GM12878 (cell line): ENCODE measurements around the gene TSGA10. TPM values are rescaled to one million over a fixed set of nuclear protein-coding genes. Genes with fewer than 3 reads are reported as not detected.

Source experiments
- ATAC-seq: fragments of 200-7000 bp; cut with Tn5 transposase; 3 replicates; pipeline ENCODE4 v1.9.1; 2020; ENCODE audit warnings: mild to moderate bottlenecking, moderate library complexity
- BruUV-seq: library from RNA; stranded (reverse); fragments of 400-500 nt; replicated peaks from 2 replicates; lab custom pipeline; 2021; lab: Mats Ljungman, UMichigan
- CTCF ChIA-PET: fragments of 300-600 bp; sonication (Branson Sonifier 250); formaldehyde crosslinking; extraction: SDS; loops from one replicate; lab custom pipeline; 2021; ENCODE audit warnings: inconsistent platforms; lab: Yijun Ruan, JAX
- POLR2A ChIA-PET: fragments of 350-600 bp; formaldehyde crosslinking; extraction: SDS; loops from one replicate; lab custom pipeline; 2021; ENCODE audit warnings: inconsistent platforms; lab: Charles Lee
- RAD21 ChIA-PET: fragments of 300-600 bp; sonication (Branson Sonifier 250); formaldehyde crosslinking; loops from one replicate; lab custom pipeline; 2023; ENCODE audit warnings: antibody characterized with exemption; ENCODE audit not compliant: unreplicated experiment; lab: Charles Lee
- SMC1A ChIA-PET: fragments of 300-600 bp; sonication (Branson Sonifier 250); formaldehyde crosslinking; loops from one replicate; lab custom pipeline; 2023; ENCODE audit not compliant: unreplicated experiment, uncharacterized antibody; lab: Charles Lee
- DNase-seq: peaks from one replicate; pipeline ENCODE4 v3.0.0-alpha.2; 2011; ENCODE audit warnings: low read depth, low spot score
- FAIRE-seq: peaks from 3 replicates; lab custom pipeline; 2011; peaks lifted over from hg19 to GRCh38; lab: Jason Lieb, UNC
- H2AFZ ChIP-seq: 2 replicates; pipeline ENCODE4 v1.6.0; 2011; ENCODE audit warnings: low read depth, low read length, control low read depth; ENCODE audit not compliant: control insufficient read depth
- H3K27ac ChIP-seq: 2 replicates; pipeline ENCODE4 v1.5.1; 2011; ENCODE audit warnings: control low read depth; ENCODE audit not compliant: control insufficient read depth, insufficient read depth
- H3K27me3 ChIP-seq, 2 experiments: replicated peaks in 1 of 2; 2 replicates each; pipeline versions ENCODE4 v1.6.0 to v1.6.1; 2011; ENCODE audit warnings: low read length in 1 of 2; ENCODE audit not compliant: control insufficient read depth in 2 of 2, insufficient read depth in 2 of 2
- H3K36me3 ChIP-seq, 2 experiments: 2 replicates each; pipeline ENCODE4 v1.5.1; 2011; ENCODE audit warnings: low read length in 1 of 2; ENCODE audit not compliant: control insufficient read depth in 2 of 2, insufficient read depth in 2 of 2
- H3K4me1 ChIP-seq: 2 replicates; pipeline ENCODE4 v1.6.1; 2011; ENCODE audit warnings: mild to moderate bottlenecking, low read length, moderate library complexity, mixed read lengths; ENCODE audit not compliant: control insufficient read depth, insufficient read depth
- H3K4me2 ChIP-seq: 2 replicates; pipeline ENCODE4 v1.6.0; 2011; ENCODE audit warnings: control low read depth; ENCODE audit not compliant: control insufficient read depth, insufficient read depth
- H3K4me3 ChIP-seq: fragments of 200-600 bp; sonication (generic); 2 replicates; pipeline ENCODE4 v1.5.1; 2016
- H3K79me2 ChIP-seq: 2 replicates; pipeline ENCODE4 v1.6.0; 2011; ENCODE audit warnings: low read length; ENCODE audit not compliant: control insufficient read depth, insufficient read depth
- H3K9ac ChIP-seq: 2 replicates; pipeline ENCODE4 v1.8.0; 2011; ENCODE audit warnings: low read length, control low read depth, mixed read lengths; ENCODE audit not compliant: control insufficient read depth, insufficient read depth
- H3K9me3 ChIP-seq: replicated peaks from 3 replicates; pipeline ENCODE4 v1.5.1; 2011; ENCODE audit warnings: mild to moderate bottlenecking, low read length; ENCODE audit not compliant: control insufficient read depth, insufficient read depth
- H4K20me1 ChIP-seq: 2 replicates; pipeline ENCODE4 v1.6.0; 2011; ENCODE audit not compliant: control insufficient read depth, insufficient read depth
- BRCA1 ChIP-seq: IDR thresholded peaks from 2 replicates; pipeline ENCODE4 v1.6.1; 2011; ENCODE audit warnings: low read depth, low read length, improper control_type of control experiment
- CBX3 ChIP-seq: fragments of 200-600 bp; sonication (generic); IDR thresholded peaks from 2 replicates; pipeline ENCODE4 v1.6.1; 2016; ENCODE audit warnings: low read depth, borderline replicate concordance
- PML ChIP-seq: IDR thresholded peaks from 2 replicates; pipeline ENCODE4 v1.6.1; 2012; ENCODE audit warnings: low read length, inconsistent platforms
- RBBP5 ChIP-seq: fragments of 200-600 bp; sonication (generic); conservative IDR thresholded peaks from 2 replicates; pipeline ENCODE4 v1.6.1; 2016
- RELA ChIP-seq: fragments of 450-650 bp; IDR thresholded peaks from 2 replicates; pipeline ENCODE4 v1.8.0; 2014; ENCODE audit warnings: borderline replicate concordance; ENCODE audit not compliant: partially characterized antibody
- SPI1 ChIP-seq: IDR thresholded peaks from 2 replicates; pipeline ENCODE4 v1.6.1; 2011; ENCODE audit warnings: low read depth, mild to moderate bottlenecking, low read length, moderate library complexity, borderline replicate concordance; ENCODE audit not compliant: insufficient read depth
- WGBS: methylation state at CpG from one replicate; pipeline ENCODE4 v1.1.6; 2016; ENCODE audit warnings: low lambda C conversion rate; ENCODE audit not compliant: insufficient replicate concordance, insufficient coverage; ENCODE audit errors: missing lambda C conversion rate; 5-methylcytosine and 5-hydroxymethylcytosine counted together
- in situ Hi-C: fragments of 300-500 bp; cut with MboI; formaldehyde crosslinking; loops from 9 replicates; pipeline ENCODE4 v1.14.3; 2018; ENCODE audit warnings: mixed read lengths
- intact Hi-C: fragments of 100-400 bp; cut with micrococcal nuclease; formaldehyde crosslinking; loops from one replicate; pipeline ENCODE4 v1.14.2; 2022; ENCODE audit not compliant: unreplicated experiment
- polyA plus RNA-seq, 11 experiments: library from polyadenylated mRNA; depleted of rRNA in 4 of 11; unstranded in 6 of 11; stranded (reverse) in 5 of 11; fragments of >200 nt; fragmentation: Nextera tagmentation in 4 of 11; fragmentation: Illumina TruSeq in 1 of 11; extraction: Ambion mirVana in 4 of 11; extraction: Trizol in 1 of 11; gene quantifications; 1 replicate in 1 of 11; 2 replicates in 10 of 11; pipeline versions ENCODE4 v1.2.1 to v1.2.3, GENCODE V29; 2011 to 2016; ENCODE audit warnings: inconsistent platforms in 2 of 11, missing spikeins in 2 of 11, low read depth in 1 of 11
- total RNA-seq, 4 experiments: library from RNA; depleted of rRNA in 3 of 4; stranded (reverse); fragments of >200 nt in 3 of 4; fragmentation: Illumina TruSeq in 1 of 4; extraction: Trizol in 1 of 4; gene quantifications; 2 replicates each; pipeline versions ENCODE4 v1.2.1 to v1.2.3, GENCODE V29; 2013 to 2021
- TF ChIP-seq, protein P1 (sequence below): IDR thresholded peaks from 2 replicates; pipeline ENCODE4 v1.6.1; 2011; ENCODE audit warnings: borderline replicate concordance, low read depth, mild to moderate bottlenecking, moderate library complexity, low read length; ENCODE audit not compliant: insufficient read depth, poor library complexity, severe bottlenecking
- TF ChIP-seq, protein P2 (sequence below): fragments of 450-650 bp; IDR thresholded peaks from 2 replicates; pipeline ENCODE4 v1.6.1; 2017; ENCODE audit warnings: mild to moderate bottlenecking, moderate library complexity
- TF ChIP-seq, protein P3 (sequence below), 3 experiments: IDR thresholded peaks in 2 of 3; conservative IDR thresholded peaks in 1 of 3; 2 replicates each; pipeline ENCODE4 v1.5.1; 2011; ENCODE audit warnings: low read depth in 3 of 3, low read length in 3 of 3, mild to moderate bottlenecking in 3 of 3, control low read depth in 2 of 3, moderate library complexity in 2 of 3, inconsistent platforms in 1 of 3, mixed read lengths in 1 of 3; ENCODE audit not compliant: control insufficient read depth in 2 of 3, insufficient read depth in 1 of 3; ENCODE audit errors: extremely low read depth in 1 of 3

The TSGA10 gene
- total and polyA plus RNA-seq, 10 of the 15 experiments (the other 5 are each of a cell fraction or from before 2014, with no cell fraction given), result 5.3 to 13.5 (median 8.6) TPM

DNA sequence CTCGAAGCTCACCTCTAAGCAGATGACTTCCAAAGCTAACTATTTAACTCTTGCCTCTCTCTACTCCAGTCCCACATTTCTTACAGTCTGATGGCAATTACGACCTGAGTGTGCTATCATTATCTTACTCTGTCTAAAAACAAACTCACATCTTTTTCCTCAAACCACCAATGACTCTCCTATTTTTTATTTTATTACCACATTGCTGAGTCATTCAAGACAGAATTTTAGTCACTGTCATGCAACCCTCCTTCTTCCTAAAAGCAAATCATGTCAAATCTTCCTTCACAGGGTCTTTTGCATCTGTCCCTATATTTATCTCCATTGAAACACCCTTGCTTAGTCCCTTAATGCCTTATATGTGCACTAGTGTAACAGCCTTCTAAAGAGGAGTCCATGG lies 47.8 kb downstream of the TSGA10 start (continued):
- TF ChIP-seq RBBP5, result no peak

DNA sequence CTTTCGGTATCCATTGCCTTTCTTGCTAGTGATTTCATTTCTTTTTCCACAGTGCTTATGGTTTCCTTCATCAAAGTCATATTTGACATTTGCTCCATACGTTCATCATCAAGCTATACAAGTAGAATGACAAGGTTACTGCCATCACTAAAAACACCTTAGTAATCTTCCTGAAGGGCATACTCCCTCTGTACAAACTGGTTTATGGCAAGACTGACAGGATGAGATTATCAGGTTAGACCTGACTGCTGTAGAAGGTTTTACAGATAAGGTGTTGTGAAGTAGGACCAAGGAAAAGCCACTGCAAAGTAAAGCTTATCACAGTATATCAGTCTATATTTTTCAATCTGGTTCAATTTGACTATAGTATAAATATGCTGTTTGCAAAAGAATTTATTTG lies 50.7 kb downstream of the TSGA10 start:
- Histone ChIP-seq H4K20me1 (no peaks in the 10 kb centered on the region), H3K4me1 (no peaks in the 10 kb centered on the region), H3K27me3 (no peaks in the 10 kb centered on the region), H3K27ac (no peak overlapping the region), H3K9me3 (no peaks in the 10 kb centered on the region), H3K36me3 (no peaks in the 10 kb centered on the region), H3K4me3 (no peak overlapping the region), H2AFZ (no peak overlapping the region), H3K4me2 (no peak overlapping the region), H3K79me2 (no peaks in the 10 kb centered on the region), H3K9ac (no peak overlapping the region)
- POLR2A ChIA-PET, result no interaction called here
- no TSS peak for BruUV-seq
- RAD21 ChIA-PET, result no interaction called here
- intact Hi-C loops, result no loop called here
- in situ Hi-C loops, result no loop called here
- 98% methylated on average over 2 of the region's 2 CpGs for WGBS
- DNase-seq (no peak), FAIRE-seq (no peak), ATAC-seq (no peak)
- SMC1A ChIA-PET, result no interaction called here
- CTCF ChIA-PET, result no interaction called here
- TF ChIP-seq RELA (no peak), CBX3 (no peak), PML (no peak), SPI1 (no peak), BRCA1 (no peak)
- TF ChIP-seq, protein P1, sequence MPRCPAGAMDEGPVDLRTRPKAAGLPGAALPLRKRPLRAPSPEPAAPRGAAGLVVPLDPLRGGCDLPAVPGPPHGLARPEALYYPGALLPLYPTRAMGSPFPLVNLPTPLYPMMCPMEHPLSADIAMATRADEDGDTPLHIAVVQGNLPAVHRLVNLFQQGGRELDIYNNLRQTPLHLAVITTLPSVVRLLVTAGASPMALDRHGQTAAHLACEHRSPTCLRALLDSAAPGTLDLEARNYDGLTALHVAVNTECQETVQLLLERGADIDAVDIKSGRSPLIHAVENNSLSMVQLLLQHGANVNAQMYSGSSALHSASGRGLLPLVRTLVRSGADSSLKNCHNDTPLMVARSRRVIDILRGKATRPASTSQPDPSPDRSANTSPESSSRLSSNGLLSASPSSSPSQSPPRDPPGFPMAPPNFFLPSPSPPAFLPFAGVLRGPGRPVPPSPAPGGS, result no peak
- TF ChIP-seq, protein P2, sequence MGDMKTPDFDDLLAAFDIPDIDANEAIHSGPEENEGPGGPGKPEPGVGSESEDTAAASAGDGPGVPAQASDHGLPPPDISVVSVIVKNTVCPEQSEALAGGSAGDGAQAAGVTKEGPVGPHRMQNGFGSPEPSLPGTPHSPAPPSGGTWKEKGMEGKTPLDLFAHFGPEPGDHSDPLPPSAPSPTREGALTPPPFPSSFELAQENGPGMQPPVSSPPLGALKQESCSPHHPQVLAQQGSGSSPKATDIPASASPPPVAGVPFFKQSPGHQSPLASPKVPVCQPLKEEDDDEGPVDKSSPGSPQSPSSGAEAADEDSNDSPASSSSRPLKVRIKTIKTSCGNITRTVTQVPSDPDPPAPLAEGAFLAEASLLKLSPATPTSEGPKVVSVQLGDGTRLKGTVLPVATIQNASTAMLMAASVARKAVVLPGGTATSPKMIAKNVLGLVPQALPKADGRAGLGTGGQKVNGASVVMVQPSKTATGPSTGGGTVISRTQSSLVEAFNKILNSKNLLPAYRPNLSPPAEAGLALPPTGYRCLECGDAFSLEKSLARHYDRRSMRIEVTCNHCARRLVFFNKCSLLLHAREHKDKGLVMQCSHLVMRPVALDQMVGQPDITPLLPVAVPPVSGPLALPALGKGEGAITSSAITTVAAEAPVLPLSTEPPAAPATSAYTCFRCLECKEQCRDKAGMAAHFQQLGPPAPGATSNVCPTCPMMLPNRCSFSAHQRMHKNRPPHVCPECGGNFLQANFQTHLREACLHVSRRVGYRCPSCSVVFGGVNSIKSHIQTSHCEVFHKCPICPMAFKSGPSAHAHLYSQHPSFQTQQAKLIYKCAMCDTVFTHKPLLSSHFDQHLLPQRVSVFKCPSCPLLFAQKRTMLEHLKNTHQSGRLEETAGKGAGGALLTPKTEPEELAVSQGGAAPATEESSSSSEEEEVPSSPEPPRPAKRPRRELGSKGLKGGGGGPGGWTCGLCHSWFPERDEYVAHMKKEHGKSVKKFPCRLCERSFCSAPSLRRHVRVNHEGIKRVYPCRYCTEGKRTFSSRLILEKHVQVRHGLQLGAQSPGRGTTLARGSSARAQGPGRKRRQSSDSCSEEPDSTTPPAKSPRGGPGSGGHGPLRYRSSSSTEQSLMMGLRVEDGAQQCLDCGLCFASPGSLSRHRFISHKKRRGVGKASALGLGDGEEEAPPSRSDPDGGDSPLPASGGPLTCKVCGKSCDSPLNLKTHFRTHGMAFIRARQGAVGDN, result no peak
- TF ChIP-seq, protein P3, sequence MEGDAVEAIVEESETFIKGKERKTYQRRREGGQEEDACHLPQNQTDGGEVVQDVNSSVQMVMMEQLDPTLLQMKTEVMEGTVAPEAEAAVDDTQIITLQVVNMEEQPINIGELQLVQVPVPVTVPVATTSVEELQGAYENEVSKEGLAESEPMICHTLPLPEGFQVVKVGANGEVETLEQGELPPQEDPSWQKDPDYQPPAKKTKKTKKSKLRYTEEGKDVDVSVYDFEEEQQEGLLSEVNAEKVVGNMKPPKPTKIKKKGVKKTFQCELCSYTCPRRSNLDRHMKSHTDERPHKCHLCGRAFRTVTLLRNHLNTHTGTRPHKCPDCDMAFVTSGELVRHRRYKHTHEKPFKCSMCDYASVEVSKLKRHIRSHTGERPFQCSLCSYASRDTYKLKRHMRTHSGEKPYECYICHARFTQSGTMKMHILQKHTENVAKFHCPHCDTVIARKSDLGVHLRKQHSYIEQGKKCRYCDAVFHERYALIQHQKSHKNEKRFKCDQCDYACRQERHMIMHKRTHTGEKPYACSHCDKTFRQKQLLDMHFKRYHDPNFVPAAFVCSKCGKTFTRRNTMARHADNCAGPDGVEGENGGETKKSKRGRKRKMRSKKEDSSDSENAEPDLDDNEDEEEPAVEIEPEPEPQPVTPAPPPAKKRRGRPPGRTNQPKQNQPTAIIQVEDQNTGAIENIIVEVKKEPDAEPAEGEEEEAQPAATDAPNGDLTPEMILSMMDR (IDR thresholded peaks at IDR 0.05 in 2 of 3, conservative IDR thresholded peaks at IDR 0.05 in 1 of 3; ENCODE audit: control insufficient read depth in 2 of 3, extremely low read depth in 1 of 3, insufficient read depth in 1 of 3, low read depth in 3 of 3, low read length in 3 of 3), result no peak
